ENCODE data around the gene ZMIZ1.

ZMIZ1 gene

GRCh38 chr10:79220307-79220706 is 151.5 kb downstream of the ZMIZ1 start:
- Histone ChIP-seq H3K4me3 (ENCODE audit: control insufficient read depth in 1 of 7, extremely low read depth in 1 of 7, insufficient read depth in 4 of 7, low read depth in 2 of 7, low read length in 6 of 7) (no peak overlapping the region), H3K27me3 (replicated peaks in 2 of 5; ENCODE audit: control insufficient read depth in 4 of 5, insufficient read depth in 5 of 5, low read length in 4 of 5) (no peaks in the 10 kb centered on the region), H3K27ac (ENCODE audit: insufficient read depth in 1 of 2, low read depth in 1 of 2, low read length in 2 of 2, poor library complexity in 1 of 2, severe bottlenecking in 2 of 2) (no peak overlapping the region), H3K9me3 (ENCODE audit: control extremely low read depth in 1 of 5, control insufficient read depth in 4 of 5, insufficient read depth in 2 of 5, low read depth in 1 of 5, low read length in 4 of 5) (no peaks in the 10 kb centered on the region), H3K4me1 (ENCODE audit: control extremely low read depth in 1 of 4, control insufficient read depth in 4 of 4, insufficient read depth in 4 of 4, low read length in 3 of 4) (peaks cover 0 to 13% (median under 1%) of the 10 kb centered on the region in 4 experiments), H3K36me3 (ENCODE audit: control insufficient read depth in 4 of 4, insufficient read depth in 4 of 4, low read length in 3 of 4) (peaks cover 15 to 98% (median 66%) of the 10 kb centered on the region in 4 experiments)
- DNase-seq = no peak
- CTCF ChIA-PET = no interaction called here
- POLR2A ChIA-PET = no interaction called here
- 92% methylated on average over 5 of the region's 7 CpGs for WGBS (ENCODE audit: insufficient coverage)

GRCh38 chr10:79221110-79222051 is 152.6 kb downstream of the ZMIZ1 start:
- Histone ChIP-seq H3K27me3 (replicated peaks in 2 of 5; ENCODE audit: control insufficient read depth in 4 of 5, insufficient read depth in 5 of 5, low read length in 4 of 5) (no peaks in the 10 kb centered on the region), H3K4me3 (ENCODE audit: control insufficient read depth in 1 of 7, extremely low read depth in 1 of 7, insufficient read depth in 4 of 7, low read depth in 2 of 7, low read length in 6 of 7) (no peak overlapping the region), H3K9me3 (ENCODE audit: control extremely low read depth in 1 of 5, control insufficient read depth in 4 of 5, insufficient read depth in 2 of 5, low read depth in 1 of 5, low read length in 4 of 5) (no peaks in the 10 kb centered on the region), H3K27ac (ENCODE audit: insufficient read depth in 1 of 2, low read depth in 1 of 2, low read length in 2 of 2, poor library complexity in 1 of 2, severe bottlenecking in 2 of 2) (no peak overlapping the region), H3K36me3 (ENCODE audit: control insufficient read depth in 4 of 4, insufficient read depth in 4 of 4, low read length in 3 of 4) (peaks cover 13 to 97% (median 68%) of the 10 kb centered on the region in 4 experiments), H3K4me1 (ENCODE audit: control extremely low read depth in 1 of 4, control insufficient read depth in 4 of 4, insufficient read depth in 4 of 4, low read length in 3 of 4) (peaks cover 0 to 13% (median under 1%) of the 10 kb centered on the region in 4 experiments)
- WGBS (ENCODE audit: insufficient coverage) = 91% methylated on average over 22 of the region's 38 CpGs
- peak in 1 of 3 donors; percentile 36 for DNase-seq
- ChIA-PET POLR2A (no interaction called here), CTCF (interaction anchor here (1.0 to 1.2 kb wide), 2 partner anchors 18 to 19 kb away, joined by 3 read pairs; no protein-coding TSS in a partner anchor)

GRCh38 chr10:79222186-79222585 is 153.4 kb downstream of the ZMIZ1 start:
- Histone ChIP-seq H3K9me3 (ENCODE audit: control extremely low read depth in 1 of 5, control insufficient read depth in 4 of 5, insufficient read depth in 2 of 5, low read depth in 1 of 5, low read length in 4 of 5) (no peaks in the 10 kb centered on the region), H3K4me3 (ENCODE audit: control insufficient read depth in 1 of 7, extremely low read depth in 1 of 7, insufficient read depth in 4 of 7, low read depth in 2 of 7, low read length in 6 of 7) (no peak overlapping the region), H3K27ac (ENCODE audit: insufficient read depth in 1 of 2, low read depth in 1 of 2, low read length in 2 of 2, poor library complexity in 1 of 2, severe bottlenecking in 2 of 2) (peak overlapping the region in 1 of 2 experiments; percentile 30), H3K4me1 (ENCODE audit: control extremely low read depth in 1 of 4, control insufficient read depth in 4 of 4, insufficient read depth in 4 of 4, low read length in 3 of 4) (peaks cover 0 to 13% (median under 1%) of the 10 kb centered on the region in 4 experiments), H3K36me3 (ENCODE audit: control insufficient read depth in 4 of 4, insufficient read depth in 4 of 4, low read length in 3 of 4) (peaks cover 15 to 99% (median 67%) of the 10 kb centered on the region in 4 experiments), H3K27me3 (replicated peaks in 2 of 5; ENCODE audit: control insufficient read depth in 4 of 5, insufficient read depth in 5 of 5, low read length in 4 of 5) (no peaks in the 10 kb centered on the region)
- CTCF ChIA-PET = interaction anchor here (1.0 to 1.2 kb wide), 2 partner anchors 17 to 20 kb away, joined by 3 read pairs; no protein-coding TSS in a partner anchor
- POLR2A ChIA-PET = no interaction called here
- DNase-seq = no peak
- WGBS (ENCODE audit: insufficient coverage) = 98% methylated on average over 7 of the region's 7 CpGs

GRCh38 chr10:79223091-79224048 is 154.6 kb downstream of the ZMIZ1 start:
- Histone ChIP-seq H3K27me3 (replicated peaks in 2 of 5; ENCODE audit: control insufficient read depth in 4 of 5, insufficient read depth in 5 of 5, low read length in 4 of 5) (no peaks in the 10 kb centered on the region), H3K4me3 (ENCODE audit: control insufficient read depth in 1 of 7, extremely low read depth in 1 of 7, insufficient read depth in 4 of 7, low read depth in 2 of 7, low read length in 6 of 7) (no peak overlapping the region), H3K36me3 (ENCODE audit: control insufficient read depth in 4 of 4, insufficient read depth in 4 of 4, low read length in 3 of 4) (peaks cover 19 to 99% (median 67%) of the 10 kb centered on the region in 4 experiments), H3K27ac (ENCODE audit: insufficient read depth in 1 of 2, low read depth in 1 of 2, low read length in 2 of 2, poor library complexity in 1 of 2, severe bottlenecking in 2 of 2) (peak overlapping the region in 1 of 2 experiments; percentile 30), H3K9me3 (ENCODE audit: control extremely low read depth in 1 of 5, control insufficient read depth in 4 of 5, insufficient read depth in 2 of 5, low read depth in 1 of 5, low read length in 4 of 5) (no peaks in the 10 kb centered on the region), H3K4me1 (ENCODE audit: control extremely low read depth in 1 of 4, control insufficient read depth in 4 of 4, insufficient read depth in 4 of 4, low read length in 3 of 4) (peaks cover 0 to 13% (median 1%) of the 10 kb centered on the region in 4 experiments)
- WGBS (ENCODE audit: insufficient coverage) = 90% methylated on average over 14 of the region's 22 CpGs
- CTCF ChIA-PET = interaction anchor here (0.6 to 1.1 kb wide), 2 partner anchors 11 to 21 kb away, joined by 3 read pairs; no protein-coding TSS in a partner anchor
- POLR2A ChIA-PET = no interaction called here
- no peak for DNase-seq

- no peaks in the 10 kb centered on the region for H3K27me3 ChIP-seq (replicated peaks in 2 of 5; ENCODE audit: control insufficient read depth in 4 of 5, insufficient read depth in 5 of 5, low read length in 4 of 5)
- DNase-seq = no peak
- ChIA-PET CTCF (interaction anchor here (1.3 to 2.2 kb wide), 2 partner anchors 12 to 17 kb away, joined by 3 to 5 read pairs; no protein-coding TSS in a partner anchor), POLR2A (no interaction called here)
- H3K36me3 ChIP-seq (ENCODE audit: control insufficient read depth in 4 of 4, insufficient read depth in 4 of 4, low read length in 3 of 4) = peaks cover 15 to 98% (median 66%) of the 10 kb centered on the region in 4 experiments
- H3K4me3 ChIP-seq (ENCODE audit: control insufficient read depth in 1 of 7, extremely low read depth in 1 of 7, insufficient read depth in 4 of 7, low read depth in 2 of 7, low read length in 6 of 7) = no peak overlapping the region
- H3K27ac ChIP-seq (ENCODE audit: insufficient read depth in 1 of 2, low read depth in 1 of 2, low read length in 2 of 2, poor library complexity in 1 of 2, severe bottlenecking in 2 of 2) = no peak overlapping the region
- H3K9me3 ChIP-seq (ENCODE audit: control extremely low read depth in 1 of 5, control insufficient read depth in 4 of 5, insufficient read depth in 2 of 5, low read depth in 1 of 5, low read length in 4 of 5) = no peaks in the 10 kb centered on the region
- peaks cover 0 to 16% (median 2%) of the 10 kb centered on the region in 4 experiments for H3K4me1 ChIP-seq (ENCODE audit: control extremely low read depth in 1 of 4, control insufficient read depth in 4 of 4, insufficient read depth in 4 of 4, low read length in 3 of 4)
- 95% methylated on average over 9 of the region's 11 CpGs for WGBS (ENCODE audit: insufficient coverage)
These were observed 155.6 kb downstream of the ZMIZ1 start for GRCh38 chr10:79224263-79224949.

GRCh38 chr10:79224992-79225391 is 156.2 kb downstream of the ZMIZ1 start:
- no peaks in the 10 kb centered on the region for H3K9me3 ChIP-seq (ENCODE audit: control extremely low read depth in 1 of 5, control insufficient read depth in 4 of 5, insufficient read depth in 2 of 5, low read depth in 1 of 5, low read length in 4 of 5)
- DNase-seq = no peak
- peaks cover 0 to 18% (median 4%) of the 10 kb centered on the region in 4 experiments for H3K4me1 ChIP-seq (ENCODE audit: control extremely low read depth in 1 of 4, control insufficient read depth in 4 of 4, insufficient read depth in 4 of 4, low read length in 3 of 4)
- WGBS (ENCODE audit: insufficient coverage) = 96% methylated on average over 4 of the region's 5 CpGs
- H3K27me3 ChIP-seq (replicated peaks in 2 of 5; ENCODE audit: control insufficient read depth in 4 of 5, insufficient read depth in 5 of 5, low read length in 4 of 5) = no peaks in the 10 kb centered on the region
- no peak overlapping the region for H3K27ac ChIP-seq (ENCODE audit: insufficient read depth in 1 of 2, low read depth in 1 of 2, low read length in 2 of 2, poor library complexity in 1 of 2, severe bottlenecking in 2 of 2)
- H3K36me3 ChIP-seq (ENCODE audit: control insufficient read depth in 4 of 4, insufficient read depth in 4 of 4, low read length in 3 of 4) = peaks cover 14 to 98% (median 67%) of the 10 kb centered on the region in 4 experiments
- POLR2A ChIA-PET = no interaction called here
- CTCF ChIA-PET = interaction anchor here (1.2 to 2.2 kb wide), 3 partner anchors 12 to 28 kb away, joined by 3 to 5 read pairs (median 3); no protein-coding TSS in a partner anchor
- no peak overlapping the region for H3K4me3 ChIP-seq (ENCODE audit: control insufficient read depth in 1 of 7, extremely low read depth in 1 of 7, insufficient read depth in 4 of 7, low read depth in 2 of 7, low read length in 6 of 7)

Measured in common myeloid progenitor, CD34-positive (primary cell).